Tibial nerve (tissue), 4 donors: ENCODE measurements around the gene FLNC. TPM values are rescaled to one million over a fixed set of nuclear protein-coding genes. Genes with fewer than 3 reads are reported as not detected.

ENCODE experiments used
- DNase-seq, 2 donors: peaks; one replicate each; pipeline ENCODE4 v3.0.0-alpha.2; 2019; ENCODE audit warnings: low spot score in 2 of 2
- H3K27ac ChIP-seq, 4 donors: fragments of 200-600 bp; sonication (generic) in 3 of 4; one replicate each; pipeline ENCODE4 v1.5.1; 2017 to 2019; ENCODE audit warnings: mild to moderate bottlenecking in 1 of 4
- H3K27me3 ChIP-seq, 2 donors: fragments of 200-600 bp; sonication (generic) in 1 of 2; one replicate each; pipeline versions ENCODE4 v1.5.1 to v1.6.0; 2017 to 2019
- H3K36me3 ChIP-seq, 3 donors: fragments of 200-600 bp; sonication (generic); one replicate each; pipeline ENCODE4 v1.5.1; 2018 to 2019
- H3K4me1 ChIP-seq, 4 donors: fragments of 200-600 bp; sonication (generic) in 3 of 4; one replicate each; pipeline ENCODE4 v1.5.1; 2017 to 2019
- H3K4me3 ChIP-seq, 4 donors: fragments of 200-600 bp; sonication (generic) in 3 of 4; one replicate each; pipeline ENCODE4 v1.5.1; 2017 to 2019; ENCODE audit warnings: mild to moderate bottlenecking in 1 of 4, moderate library complexity in 1 of 4
- H3K9me3 ChIP-seq, 4 donors: fragments of 200-600 bp; sonication (generic) in 3 of 4; one replicate each; pipeline ENCODE4 v1.5.1; 2017 to 2019
- CTCF ChIP-seq, 5 experiments: fragments of 200-600 bp in 3 of 5; fragments of 450-650 bp in 2 of 5; sonication (generic) in 3 of 5; IDR thresholded peaks; one replicate each; pipeline ENCODE4 v1.5.1; 2016 to 2019; ENCODE audit warnings: antibody characterized with exemption in 5 of 5, mild to moderate bottlenecking in 3 of 5, moderate library complexity in 2 of 5
- EP300 ChIP-seq, 2 donors: sonication (generic); formaldehyde crosslinking; IDR thresholded peaks; one replicate each; pipeline ENCODE4 v1.6.1; 2017; ENCODE audit warnings: antibody characterized with exemption in 2 of 2, mild to moderate bottlenecking in 1 of 2
- POLR2A ChIP-seq, 2 donors: fragments of 450-650 bp; IDR thresholded peaks; one replicate each; pipeline ENCODE4 v1.6.1; 2017; ENCODE audit warnings: antibody characterized with exemption in 2 of 2, mild to moderate bottlenecking in 2 of 2, moderate library complexity in 2 of 2
- WGBS, 2 donors: methylation state at CpG; one replicate each; pipeline ENCODE4 v1.1.5; 2018; 5-methylcytosine and 5-hydroxymethylcytosine counted together
- total RNA-seq, 4 donors: library from RNA; depleted of rRNA; stranded (reverse); fragments of >200 nt; gene quantifications; one replicate each; pipeline ENCODE4 v1.1.0, GENCODE V29; 2016

The FLNC gene
- total RNA-seq, 4 donors from 2014 or later, result 5.5 to 13.5 (median 9.0) TPM

- Histone ChIP-seq H3K4me1 (peaks cover 0 to 38% (median 22%) of the 10 kb centered on the region in 4 donors), H3K36me3 (peaks cover 0 to 15% (median 0%) of the 10 kb centered on the region in 3 donors), H3K4me3 (no peak overlapping the region), H3K9me3 (no peaks in the 10 kb centered on the region), H3K27ac (no peak overlapping the region), H3K27me3 (peaks cover 0 to 18% of the 10 kb centered on the region in 2 donors)
- DNase-seq, result no peak
- WGBS, 2 donors, result 49 to 66% methylated on average over 10 to 14 of the region's 14 CpGs
- TF ChIP-seq CTCF (IDR thresholded peaks at IDR 0.05) (no peak), POLR2A (IDR thresholded peaks at IDR 0.05) (no peak), EP300 (IDR thresholded peaks at IDR 0.05) (no peak)
These were observed 5.8 kb downstream of the FLNC start for GRCh38 chr7:128835790-128836641.

GRCh38 chr7:128836729-128837348 is 6.6 kb downstream of the FLNC start:
- H3K4me1 ChIP-seq, result peaks cover 0 to 30% (median 15%) of the 10 kb centered on the region in 4 donors
- no peak overlapping the region for H3K27ac ChIP-seq
- no peak overlapping the region for H3K4me3 ChIP-seq
- WGBS, 2 donors, result 65 to 74% methylated on average over 14 of the region's 14 CpGs
- peaks cover 0 to 10% of the 10 kb centered on the region in 2 donors for H3K27me3 ChIP-seq
- H3K9me3 ChIP-seq, result no peaks in the 10 kb centered on the region
- TF ChIP-seq EP300 (IDR thresholded peaks at IDR 0.05), result no peak
- no peak for TF ChIP-seq CTCF (IDR thresholded peaks at IDR 0.05)
- no peak for TF ChIP-seq POLR2A (IDR thresholded peaks at IDR 0.05)
- peaks cover 0 to 18% (median 0%) of the 10 kb centered on the region in 3 donors for H3K36me3 ChIP-seq
- DNase-seq, result no peak

GRCh38 chr7:128837521-128837921 is 7.3 kb downstream of the FLNC start:
- Histone ChIP-seq H3K4me1 (peaks cover 0 to 23% (median 10%) of the 10 kb centered on the region in 4 donors), H3K27ac (no peak overlapping the region), H3K9me3 (no peaks in the 10 kb centered on the region), H3K4me3 (no peak overlapping the region), H3K36me3 (peaks cover 0 to 21% (median 0%) of the 10 kb centered on the region in 3 donors), H3K27me3 (peaks cover 0 to 3% of the 10 kb centered on the region in 2 donors)
- DNase-seq, result no peak
- TF ChIP-seq POLR2A (IDR thresholded peaks at IDR 0.05) (no peak), CTCF (IDR thresholded peaks at IDR 0.05) (no peak), EP300 (IDR thresholded peaks at IDR 0.05) (no peak)
- 81 to 90% methylated on average over 8 to 16 of the region's 16 CpGs for whole genome bisulfite sequencing, 2 donors

GRCh38 chr7:128838109-128838779 is 8.0 kb downstream of the FLNC start:
- peaks cover 0 to 16% (median 3%) of the 10 kb centered on the region in 4 donors for H3K4me1 ChIP-seq
- no peak overlapping the region for H3K4me3 ChIP-seq
- no peak overlapping the region for H3K27ac ChIP-seq
- peaks cover 0 to 28% (median 0%) of the 10 kb centered on the region in 3 donors for H3K36me3 ChIP-seq
- no peaks in the 10 kb centered on the region for H3K27me3 ChIP-seq
- no peak for DNase-seq
- WGBS, 2 donors, result 93 to 94% methylated on average over 22 of the region's 22 CpGs
- TF ChIP-seq CTCF (IDR thresholded peaks at IDR 0.05) (no peak), POLR2A (IDR thresholded peaks at IDR 0.05) (no peak), EP300 (IDR thresholded peaks at IDR 0.05) (no peak)
- no peaks in the 10 kb centered on the region for H3K9me3 ChIP-seq
